ENCODE measurements around the gene TAAR1. TPM values are rescaled to one million over a fixed set of nuclear protein-coding genes. Genes with fewer than 3 reads are reported as not detected.
"Not testable (repeated sequence)": the region's sequence is repeated elsewhere in the genome, so short reads cannot be mapped to it uniquely, and the experiment has no call there.

TAAR1 gene
- total RNA-seq, 1 donor from 2014 or later, result not detected

DNA sequence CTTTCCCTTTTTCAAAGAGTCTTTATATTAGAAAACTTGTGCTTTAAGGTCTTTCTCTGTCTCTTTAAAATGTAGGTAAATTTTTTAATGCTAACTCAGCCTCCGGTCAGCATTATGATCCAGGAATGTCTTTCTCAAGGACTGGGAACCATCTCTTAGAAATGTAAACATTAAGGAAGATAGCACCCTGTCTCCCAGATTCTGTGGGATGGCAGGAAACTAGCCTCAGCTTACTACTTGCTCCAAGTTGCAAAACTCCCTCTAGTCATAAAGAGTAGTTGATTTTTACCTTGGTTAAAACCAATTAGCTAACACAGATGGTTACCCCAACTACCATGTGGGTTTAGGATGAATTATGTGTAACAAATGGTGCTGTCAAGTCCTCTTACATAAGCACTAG, 4.7 kb upstream of the TAAR1 start:
- no peak for DNase-seq (ENCODE audit: low spot score)
- ATAC-seq, result no peak

DNA sequence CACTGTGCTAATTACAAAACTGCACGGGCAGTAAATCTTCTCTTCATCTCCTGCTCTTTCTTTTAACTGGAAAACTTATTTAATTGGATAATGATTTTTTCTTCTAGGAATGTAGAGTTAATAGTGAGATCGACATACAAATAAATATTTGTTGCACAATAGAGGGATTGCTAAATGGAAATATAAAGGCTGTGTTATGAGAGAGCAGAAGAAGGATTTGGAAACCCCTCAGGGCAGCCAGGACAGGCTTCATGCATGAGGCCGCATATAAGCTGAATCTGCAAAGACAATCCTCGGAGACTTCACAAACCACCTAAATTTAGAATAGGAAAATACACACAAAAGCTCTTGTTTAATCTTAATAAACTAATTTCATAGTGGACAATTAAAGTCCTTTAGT, 2.9 kb upstream of the TAAR1 start:
- ATAC-seq, result no peak

DNA sequence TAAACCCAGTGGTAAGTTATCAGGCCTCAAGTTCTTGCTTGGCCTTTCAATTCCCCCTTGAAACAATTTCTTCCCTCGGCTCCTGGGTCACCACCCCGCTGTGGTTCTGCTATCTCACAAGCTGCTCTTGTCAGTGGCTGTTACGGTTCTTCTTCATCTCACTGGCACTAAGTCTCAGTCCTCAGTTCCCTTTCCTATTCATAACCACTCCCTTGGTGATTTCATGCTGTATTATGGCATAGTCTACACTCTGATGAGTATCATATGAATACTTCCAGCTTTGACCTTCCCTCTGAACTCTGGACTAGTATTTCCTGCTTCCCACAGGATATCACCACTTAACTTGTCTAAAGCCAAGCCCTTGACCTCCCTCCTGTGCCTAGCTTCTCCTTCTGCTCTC, 7.9 kb downstream of the TAAR1 start:
- DNase-seq (ENCODE audit: low spot score), result no peak

More for the DNA sequence above, 2.9 kb upstream of the TAAR1 start:
- no peak for DNase-seq (ENCODE audit: low spot score)

DNA sequence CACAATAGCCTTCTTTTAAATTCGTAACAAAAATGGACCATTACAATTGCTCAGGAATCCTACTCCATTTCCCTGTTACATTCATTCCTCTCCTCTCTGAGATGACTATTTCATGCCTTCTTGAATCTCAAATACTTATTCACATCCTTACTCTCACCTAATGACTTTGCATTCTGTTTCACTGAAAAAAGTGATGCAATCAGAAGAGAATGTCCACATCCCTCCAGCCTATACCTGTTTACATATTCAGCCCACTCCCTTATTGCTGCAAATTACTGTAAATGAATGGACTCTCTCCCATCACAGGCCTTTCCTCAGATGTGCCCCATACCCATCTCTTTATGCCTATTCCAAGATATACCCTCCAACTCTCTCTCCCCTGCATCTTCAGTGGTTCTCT, 8.6 kb downstream of the TAAR1 start:
- ATAC-seq (no peak), DNase-seq (ENCODE audit: low spot score) (no peak)

More for the DNA sequence above, 7.9 kb downstream of the TAAR1 start:
- peak; percentile 41 for ATAC-seq

DNA sequence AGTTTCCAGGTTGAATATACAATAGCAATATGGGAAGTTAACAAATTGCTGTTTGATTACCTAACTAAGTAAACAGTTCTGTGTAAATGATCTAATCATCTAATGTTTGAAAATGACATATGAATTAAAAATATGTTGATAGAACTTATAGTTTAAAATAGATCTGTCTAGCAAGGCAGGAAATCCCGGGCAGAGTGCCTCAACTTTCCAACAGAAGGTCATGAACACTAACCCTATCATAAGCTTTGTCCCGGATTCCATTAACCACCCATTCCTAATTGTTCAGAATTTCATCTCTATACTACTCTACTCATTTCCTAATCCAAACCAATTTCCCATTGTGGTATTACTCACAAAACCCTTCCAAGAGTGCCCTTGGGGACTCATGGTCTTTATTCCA, 10.2 kb downstream of the TAAR1 start:
- no peak for ATAC-seq
- no peak for DNase-seq (ENCODE audit: low spot score)

DNA sequence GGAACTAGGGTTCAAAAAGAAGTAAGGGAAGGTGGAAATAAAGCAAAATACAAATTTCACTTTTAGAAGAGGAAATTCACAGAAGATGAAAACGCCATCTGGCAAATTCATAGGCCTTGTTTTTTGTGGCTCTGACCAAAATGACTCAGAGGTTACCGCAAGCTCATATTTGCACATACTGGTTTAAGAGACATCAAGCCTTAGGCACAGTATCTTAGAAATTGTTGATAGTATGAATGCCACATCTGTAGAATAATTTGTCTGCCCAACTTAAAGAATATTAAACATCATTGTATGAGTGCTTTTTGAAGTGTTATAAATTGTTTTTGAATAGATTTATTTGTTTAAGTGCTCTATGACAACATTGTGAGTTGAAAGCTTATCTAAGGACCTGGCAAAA, 10.6 kb downstream of the TAAR1 start:
- DNase-seq (ENCODE audit: low spot score) (no peak), ATAC-seq (no peak)

- no peak for ATAC-seq
- DNase-seq (ENCODE audit: low spot score), result no peak
These were observed 15.4 kb downstream of the TAAR1 start for GRCh38 chr6:132643547-132643946.

- DNase-seq (ENCODE audit: low spot score); ATAC-seq: not testable (repeated sequence)
These were observed 21.8 kb downstream of the TAAR1 start for GRCh38 chr6:132637135-132637534.

DNA sequence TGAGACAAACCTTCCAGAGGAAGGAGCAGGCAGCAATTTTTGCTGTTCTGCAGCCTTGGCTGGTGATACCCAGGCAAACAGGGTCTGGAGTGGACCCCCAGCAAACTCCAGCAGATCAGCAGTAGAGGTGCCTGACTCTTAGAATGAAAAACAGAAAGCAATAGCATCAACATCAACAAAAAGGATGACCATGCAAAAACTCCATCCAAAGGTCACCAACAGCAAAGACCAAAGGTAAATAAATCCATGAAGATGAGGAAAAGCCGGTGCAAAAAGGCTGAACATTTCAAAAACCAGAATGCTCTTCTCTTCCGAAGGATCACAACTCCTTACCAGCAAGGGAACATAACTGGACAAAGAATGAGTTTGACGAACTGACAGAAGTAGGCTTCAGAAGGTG, 23.1 kb downstream of the TAAR1 start:
- ATAC-seq, result peak; percentile 53
- not testable (repeated sequence) for DNase-seq (ENCODE audit: low spot score)

GRCh38 chr6:132635288-132635687, 23.7 kb downstream of the TAAR1 start:
- DNase-seq (ENCODE audit: low spot score); ATAC-seq: not testable (repeated sequence)

- DNase-seq (ENCODE audit: low spot score) (no peak), ATAC-seq (no peak)
These were observed 24.2 kb downstream of the TAAR1 start for GRCh38 chr6:132634796-132635195.

DNA sequence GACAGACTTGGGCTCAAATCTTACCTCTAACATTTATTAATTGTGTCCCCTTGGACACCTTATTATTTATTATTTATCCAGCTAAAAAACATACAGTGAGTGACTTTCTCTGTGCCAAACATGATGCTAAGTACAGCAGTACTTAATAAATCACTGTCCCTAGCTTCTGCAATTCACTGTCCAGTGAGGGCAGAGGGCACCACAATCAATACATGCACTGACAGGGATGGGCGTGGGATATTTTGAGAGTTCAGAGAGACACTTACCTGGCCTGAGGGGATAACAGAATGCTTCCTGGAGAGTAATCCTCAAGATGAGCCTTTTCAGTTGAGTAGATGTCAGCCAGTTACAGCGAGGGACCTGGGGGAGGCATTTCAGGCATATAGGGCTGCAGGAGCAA, 25.6 kb downstream of the TAAR1 start:
- DNase-seq (ENCODE audit: low spot score) (no peak), ATAC-seq (peak; percentile 91)

- ATAC-seq, result no peak
- no peak for DNase-seq (ENCODE audit: low spot score)
These were observed 34.8 kb downstream of the TAAR1 start, which contains the start of gene TAAR2 for GRCh38 chr6:132624175-132624574. Gene TAAR2, minus strand, starts transcription at chr6:132624275. Its CDS starts 0 bp downstream, at chr6:132624275.

- no peak for ATAC-seq
- DNase-seq (ENCODE audit: low spot score), result no peak
These were observed 35.7 kb downstream of the TAAR1 start for GRCh38 chr6:132623106-132623845.

- no peak for DNase-seq (ENCODE audit: low spot score)
- ATAC-seq, result no peak
These were observed 42.3 kb downstream of the TAAR1 start for GRCh38 chr6:132616677-132617076.

DNA sequence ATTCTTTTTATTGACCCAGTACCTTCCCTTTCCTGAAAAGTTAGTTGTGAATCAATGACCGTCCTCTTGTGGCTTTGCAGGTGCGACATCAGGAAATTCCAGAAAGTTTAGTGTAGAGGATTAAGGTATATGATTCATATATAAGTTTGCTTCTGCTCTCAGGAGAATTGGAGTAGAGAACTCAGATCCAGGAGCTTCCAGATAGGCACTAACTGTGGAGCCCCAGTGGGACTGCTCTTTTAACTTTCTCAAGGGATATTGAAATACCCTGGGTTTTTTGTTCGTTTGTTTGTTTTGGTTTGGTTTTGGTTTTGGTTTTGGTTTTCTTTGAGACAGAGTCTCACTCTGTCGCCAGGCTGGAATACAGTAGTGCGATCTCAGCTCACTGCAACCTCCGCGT, 44.4 kb downstream of the TAAR1 start:
- ATAC-seq, result peak; percentile 78
- DNase-seq (ENCODE audit: low spot score), result no peak

GRCh38 chr6:132612449-132613108, 46.4 kb downstream of the TAAR1 start:
- DNase-seq (ENCODE audit: low spot score) (no peak), ATAC-seq (peak; percentile 58)

GRCh38 chr6:132611616-132612015, 47.4 kb downstream of the TAAR1 start:
- DNase-seq (ENCODE audit: low spot score), result no peak
- no peak for ATAC-seq

GRCh38 chr6:132607544-132608233, 51.3 kb downstream of the TAAR1 start:
- DNase-seq (ENCODE audit: low spot score), result no peak

DNA sequence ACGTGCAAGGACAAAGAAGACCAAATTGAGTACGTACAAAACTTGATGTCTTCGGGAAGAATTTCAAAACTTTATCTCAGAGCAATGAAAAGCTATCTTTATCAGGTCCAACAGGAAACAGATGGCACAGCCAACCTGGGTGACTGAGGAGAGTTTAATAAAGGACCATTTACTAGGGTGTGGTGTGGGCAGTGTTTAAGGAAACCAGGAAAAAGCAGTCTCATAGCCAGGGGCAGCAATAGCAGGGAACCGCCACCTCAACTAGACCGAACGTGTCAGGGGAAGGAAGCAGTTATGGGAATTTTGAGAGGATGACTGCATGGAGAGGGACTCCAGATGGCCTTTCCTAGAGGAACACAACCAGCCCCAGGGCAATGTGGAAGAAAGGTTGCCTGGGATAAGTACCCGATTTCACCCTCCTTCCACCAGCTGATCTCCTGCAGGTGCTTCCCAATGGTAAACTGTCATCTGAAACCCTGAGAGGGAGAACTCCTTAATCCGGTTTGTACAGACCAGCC, 54.3 kb downstream of the TAAR1 start:
- ATAC-seq (no peak), DNase-seq (ENCODE audit: low spot score) (no peak)

More at GRCh38 chr6:132607544-132608233, 51.3 kb downstream of the TAAR1 start:
- peak; percentile 69 for ATAC-seq

- not testable (repeated sequence) for DNase-seq (ENCODE audit: low spot score); ATAC-seq
These were observed 58.1 kb downstream of the TAAR1 start for GRCh38 chr6:132600900-132601299.
